Karpas-422 (cell line): Measurements from ENCODE around the gene STAT6. TPM values are rescaled to one million over a fixed set of nuclear protein-coding genes. Genes with fewer than 3 reads are reported as not detected.

Experiments used
- DNase-seq: peaks from one replicate; pipeline ENCODE4 v3.0.0-alpha.2; 2015
- H2AFZ ChIP-seq: fragments of 200-600 bp; sonication (generic); 2 replicates; pipeline ENCODE4 v1.6.1; 2014; ENCODE audit warnings: antibody characterized with exemption, low read length, mixed read lengths
- H3K27ac ChIP-seq: fragments of 200-600 bp; sonication (generic); 2 replicates; pipeline ENCODE4 v1.5.1; 2014; ENCODE audit warnings: mild to moderate bottlenecking, low read length, moderate library complexity
- H3K27me3 ChIP-seq: fragments of 200-600 bp; sonication (generic); 2 replicates; pipeline ENCODE4 v1.6.1; 2014; ENCODE audit warnings: low read length, mixed read lengths
- H3K36me3 ChIP-seq: fragments of 200-600 bp; sonication (generic); 2 replicates; pipeline ENCODE4 v1.6.1; 2014; ENCODE audit warnings: low read length, mixed read lengths; ENCODE audit not compliant: insufficient read depth
- H3K4me1 ChIP-seq: fragments of 200-600 bp; sonication (generic); 2 replicates; pipeline ENCODE4 v1.6.1; 2014; ENCODE audit warnings: mild to moderate bottlenecking, low read length, mixed read lengths
- H3K4me2 ChIP-seq: fragments of 200-600 bp; sonication (generic); 2 replicates; pipeline ENCODE4 v1.6.1; 2014; ENCODE audit warnings: low read length, low read depth, mild to moderate bottlenecking; ENCODE audit not compliant: poor library complexity, severe bottlenecking
- H3K4me3 ChIP-seq: fragments of 200-600 bp; sonication (generic); 2 replicates; pipeline ENCODE4 v1.5.1; 2014; ENCODE audit warnings: mild to moderate bottlenecking, antibody characterized with exemption, low read length, mixed read lengths
- H3K79me2 ChIP-seq: fragments of 200-600 bp; sonication (generic); 2 replicates; pipeline ENCODE4 v1.6.1; 2014; ENCODE audit warnings: mild to moderate bottlenecking, low read length, mixed read lengths
- H3K9ac ChIP-seq: fragments of 200-600 bp; sonication (generic); 2 replicates; pipeline ENCODE4 v1.6.0; 2014; ENCODE audit warnings: low read length
- H3K9me2 ChIP-seq: fragments of 200-600 bp; sonication (generic), shearing (Covaris generic); replicated peaks from 2 replicates; pipeline ENCODE4 v1.6.0; 2014; ENCODE audit warnings: mild to moderate bottlenecking, low read length, moderate library complexity; ENCODE audit not compliant: insufficient read depth
- H3K9me3 ChIP-seq: fragments of 300-700, 200-600 bp; sonication (generic); 2 replicates; pipeline ENCODE4 v1.6.1; 2014; ENCODE audit warnings: low read length, mixed read lengths
- H4K20me1 ChIP-seq: fragments of 200-600 bp; sonication (generic); 2 replicates; pipeline ENCODE4 v1.6.1; 2014; ENCODE audit warnings: mild to moderate bottlenecking, antibody characterized with exemption, low read length, low read depth; ENCODE audit not compliant: insufficient read depth
- total RNA-seq: library from RNA; depleted of rRNA; stranded (reverse); fragments of >200 nt; shearing (Covaris generic); gene quantifications from 2 replicates; pipeline ENCODE4 v1.2.3, GENCODE V29; 2014; ENCODE audit warnings: low replicate concordance

Gene STAT6
- total RNA-seq, 1 experiment from 2014 or later: 116 TPM

DNA sequence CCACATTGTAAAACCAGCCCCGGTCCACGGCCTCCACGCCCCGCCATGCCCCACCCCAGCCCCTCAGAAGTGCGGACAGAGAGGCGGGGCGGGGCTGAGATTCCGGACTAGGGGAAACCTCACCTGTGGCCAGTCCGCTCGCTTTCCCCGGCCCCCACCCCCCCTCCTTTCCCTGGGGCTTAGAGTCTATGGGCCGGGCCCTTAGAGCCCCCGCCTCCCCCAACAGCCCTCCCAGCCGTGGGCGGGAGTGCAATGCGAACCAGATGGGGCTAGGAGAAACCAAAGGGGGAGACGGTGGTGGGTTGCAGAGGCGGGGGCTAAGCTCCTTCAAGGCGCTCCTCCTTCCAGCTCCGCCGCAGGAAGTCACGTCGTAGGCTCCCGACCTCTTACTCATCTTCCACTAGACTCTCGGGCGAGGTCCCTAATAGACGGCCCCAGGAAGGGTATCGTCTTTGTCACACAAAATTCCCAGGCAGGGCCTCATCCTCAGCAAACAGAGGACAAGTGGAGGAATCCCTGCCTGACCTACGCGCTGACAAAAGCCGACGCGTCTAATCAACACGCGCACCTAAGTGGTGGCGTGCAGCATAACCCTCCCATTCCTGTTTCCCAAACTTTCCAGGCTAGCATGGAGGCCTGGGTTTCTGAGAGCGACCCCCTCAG, 23.3 kb downstream of the STAT6 start:
- Histone ChIP-seq H3K27me3 (no peaks in the 10 kb centered on the region), H3K9ac (peak overlapping the region; percentile 90), H3K4me1 (peaks cover 50% of the 10 kb centered on the region), H3K9me2 (no peaks in the 10 kb centered on the region), H3K9me3 (no peaks in the 10 kb centered on the region), H3K27ac (peak overlapping the region; percentile 94), H3K79me2 (peaks cover 25% of the 10 kb centered on the region), H3K36me3 (no peaks in the 10 kb centered on the region), H2AFZ (peak overlapping the region; percentile 52; the same call in 1 of the 2 replicates), H3K4me3 (peak overlapping the region; percentile 78), H4K20me1 (no peaks in the 10 kb centered on the region), H3K4me2 (peak overlapping the region; percentile 97)
- DNase-seq: peak; percentile 97

DNA sequence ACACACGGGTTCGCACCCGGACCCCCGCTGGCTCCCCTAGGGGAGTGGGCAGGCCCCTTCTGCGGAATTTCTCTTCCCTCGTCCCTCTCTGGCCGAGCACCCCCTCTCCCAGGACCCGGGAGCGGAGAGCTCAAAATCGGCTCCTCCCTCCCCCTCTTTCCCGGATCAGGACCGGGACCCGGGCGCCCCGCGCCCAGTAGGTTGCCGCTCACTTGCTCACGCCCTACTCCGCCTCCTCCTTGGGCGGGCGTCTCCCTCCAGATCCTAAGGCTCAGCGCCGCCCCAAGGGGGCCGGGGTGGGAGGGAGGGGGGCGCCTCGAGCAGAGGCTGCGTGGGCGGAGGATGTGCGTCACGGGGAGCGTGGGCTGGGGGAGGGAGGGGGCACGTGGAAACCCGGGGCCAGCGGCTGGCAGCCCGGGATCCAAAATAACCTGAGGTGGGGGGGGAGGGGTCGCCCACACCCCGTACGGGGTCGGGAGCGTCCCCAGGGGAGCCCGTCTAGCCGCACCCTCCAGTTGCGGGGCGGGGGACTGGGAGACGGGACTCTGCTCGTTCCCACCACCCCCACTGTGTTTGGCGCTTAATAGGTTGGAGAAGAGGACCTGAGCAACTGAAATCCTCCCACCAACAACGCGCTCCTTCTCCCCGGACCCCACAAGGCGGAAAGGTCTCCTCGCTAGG, 24.0 kb downstream of the STAT6 start:
- peak overlapping the region; percentile 97 for H3K4me2 ChIP-seq

DNA sequence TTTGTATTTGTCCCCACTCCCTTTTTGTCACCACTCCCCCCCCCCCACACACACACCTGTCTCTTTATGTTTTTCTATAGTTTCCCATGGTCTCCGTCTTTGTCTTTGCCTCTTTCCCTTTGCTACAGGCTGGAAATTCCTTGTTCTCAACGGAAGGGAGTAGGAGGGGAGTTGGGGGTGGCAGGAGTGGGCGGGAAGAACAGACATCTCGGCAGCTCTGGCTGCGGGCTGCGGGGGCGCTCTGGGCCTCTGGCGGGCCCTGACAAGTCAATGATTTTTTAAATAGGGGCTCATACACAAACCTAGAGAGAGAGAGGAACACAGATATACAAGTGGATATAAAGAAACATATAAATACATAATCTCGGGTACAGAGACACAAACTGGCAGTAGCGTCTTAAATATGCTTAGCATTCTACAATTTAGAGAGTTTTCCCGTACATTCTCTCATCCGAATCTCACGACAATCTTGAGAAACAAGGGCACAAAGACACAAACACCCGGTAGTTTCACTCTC, 24.6 kb downstream of the STAT6 start:
- H3K79me2 ChIP-seq: peaks cover 23% of the 10 kb centered on the region
- peak overlapping the region; percentile 94 for H3K27ac ChIP-seq
- H4K20me1 ChIP-seq: no peaks in the 10 kb centered on the region
- H3K27me3 ChIP-seq: no peaks in the 10 kb centered on the region
- no peaks in the 10 kb centered on the region for H3K9me2 ChIP-seq
- H3K4me2 ChIP-seq: peak overlapping the region; percentile 97
- H3K9me3 ChIP-seq: no peaks in the 10 kb centered on the region
- DNase-seq: peak; percentile 80
- peaks cover 38% of the 10 kb centered on the region for H3K4me1 ChIP-seq
- H3K36me3 ChIP-seq: no peaks in the 10 kb centered on the region
- peak overlapping the region; percentile 19 for H2AFZ ChIP-seq
- H3K4me3 ChIP-seq: peak overlapping the region; percentile 78
- peak overlapping the region; percentile 90 for H3K9ac ChIP-seq

More for the DNA sequence above, 24.0 kb downstream of the STAT6 start:
- H3K9me3 ChIP-seq: no peaks in the 10 kb centered on the region
- DNase-seq: peak; percentile 93
- no peaks in the 10 kb centered on the region for H3K27me3 ChIP-seq
- H3K36me3 ChIP-seq: no peaks in the 10 kb centered on the region
- peak overlapping the region; percentile 94 for H3K27ac ChIP-seq
- H2AFZ ChIP-seq: peak overlapping the region; percentile 19
- no peaks in the 10 kb centered on the region for H3K9me2 ChIP-seq
- H3K9ac ChIP-seq: peak overlapping the region; percentile 90
- H3K79me2 ChIP-seq: peaks cover 25% of the 10 kb centered on the region
- peaks cover 43% of the 10 kb centered on the region for H3K4me1 ChIP-seq
- no peaks in the 10 kb centered on the region for H4K20me1 ChIP-seq
- H3K4me3 ChIP-seq: peak overlapping the region; percentile 78

DNA sequence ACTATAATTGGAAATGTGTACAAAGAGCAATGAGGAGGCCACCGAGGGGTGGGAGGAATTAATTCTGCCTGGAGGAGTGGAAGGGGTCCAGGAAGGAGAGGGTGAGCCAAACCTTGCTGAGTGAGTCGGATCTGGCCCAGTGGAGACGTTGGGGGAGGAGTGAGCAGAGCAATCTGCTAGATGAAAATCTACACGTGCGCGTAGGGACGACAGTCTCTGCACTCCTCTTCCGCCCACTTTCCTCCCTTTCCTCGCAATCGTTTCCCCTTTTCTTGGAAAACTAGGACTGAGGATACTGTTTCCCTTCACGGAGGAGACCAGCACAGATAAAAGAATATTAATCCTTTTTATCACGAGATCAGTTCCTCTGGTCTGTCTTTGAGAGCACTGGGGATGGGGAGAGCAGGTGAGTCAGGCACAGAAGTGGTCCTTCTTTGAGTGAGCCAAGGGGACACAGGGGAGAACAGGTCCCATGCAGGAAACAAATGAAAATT, 25.1 kb downstream of the STAT6 start:
- H4K20me1 ChIP-seq: no peaks in the 10 kb centered on the region
- no peaks in the 10 kb centered on the region for H3K27me3 ChIP-seq
- H3K36me3 ChIP-seq: no peaks in the 10 kb centered on the region
- H3K9me3 ChIP-seq: no peaks in the 10 kb centered on the region
- H3K4me1 ChIP-seq: peaks cover 33% of the 10 kb centered on the region
- peak overlapping the region; percentile 90 for H3K9ac ChIP-seq
- peak overlapping the region; percentile 78 for H3K4me3 ChIP-seq
- peak overlapping the region; percentile 97 for H3K4me2 ChIP-seq
- peak overlapping the region; percentile 6; the same call in 1 of the 2 replicates for H2AFZ ChIP-seq
- H3K79me2 ChIP-seq: peaks cover 18% of the 10 kb centered on the region
- peak; percentile 70 for DNase-seq
- H3K27ac ChIP-seq: peak overlapping the region; percentile 94
- no peaks in the 10 kb centered on the region for H3K9me2 ChIP-seq

DNA sequence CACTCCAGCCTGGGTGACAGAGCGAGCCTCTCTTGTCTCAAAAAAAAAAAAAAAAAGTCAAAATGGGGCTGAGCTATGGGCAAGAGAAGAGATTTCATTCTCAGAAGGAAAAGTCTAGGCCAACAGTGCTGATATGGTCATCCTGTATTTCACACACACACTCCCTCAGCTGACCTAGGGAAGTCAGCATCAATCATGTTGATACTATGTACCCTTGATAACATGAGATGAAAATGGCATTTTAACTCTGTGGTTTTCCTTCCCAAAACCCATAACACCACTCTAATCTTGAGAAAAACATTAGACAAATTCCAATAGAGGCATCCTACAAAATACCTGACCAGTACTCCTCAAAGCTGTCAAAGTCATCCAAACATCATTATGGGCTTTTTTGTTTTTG, 30.3 kb downstream of the STAT6 start:
- Histone ChIP-seq H3K27me3 (no peaks in the 10 kb centered on the region), H3K79me2 (peaks cover 26% of the 10 kb centered on the region)

DNA sequence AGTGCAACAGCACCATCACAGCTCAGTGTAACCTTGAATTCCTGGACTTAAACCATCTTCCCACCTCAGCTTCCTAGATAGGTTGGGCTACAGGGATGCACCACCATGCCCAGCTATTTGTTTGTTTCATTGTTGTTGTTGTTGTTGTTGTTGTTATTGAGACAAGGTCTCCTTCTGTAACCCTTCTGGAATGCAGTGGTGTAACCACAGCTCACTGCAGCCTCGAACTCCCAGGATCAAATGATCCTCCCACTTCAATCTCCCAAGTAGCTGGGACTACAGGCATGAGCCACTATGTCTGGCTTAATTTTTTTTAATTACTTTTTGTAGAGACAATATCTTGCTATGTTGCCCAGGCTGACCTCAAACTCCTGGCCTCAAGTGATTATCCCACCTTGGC, 31.3 kb downstream of the STAT6 start:
- H3K9me3 ChIP-seq: no peaks in the 10 kb centered on the region
- H3K4me3 ChIP-seq: peak overlapping the region; percentile 62
- peaks cover 15% of the 10 kb centered on the region for H3K4me1 ChIP-seq
- DNase-seq: no peak
- H3K27me3 ChIP-seq: no peaks in the 10 kb centered on the region
- H4K20me1 ChIP-seq: no peaks in the 10 kb centered on the region
- peak overlapping the region; percentile 69 for H3K9ac ChIP-seq
- H3K36me3 ChIP-seq: peaks cover 7% of the 10 kb centered on the region; the same call in 1 of the 2 replicates
- no peaks in the 10 kb centered on the region for H3K9me2 ChIP-seq
- H3K27ac ChIP-seq: peak overlapping the region; percentile 94
- H3K79me2 ChIP-seq: peaks cover 28% of the 10 kb centered on the region
- H2AFZ ChIP-seq: no peak overlapping the region
- peak overlapping the region; percentile 78 for H3K4me2 ChIP-seq

More for the DNA sequence above, 30.3 kb downstream of the STAT6 start:
- H2AFZ ChIP-seq: no peak overlapping the region
- no peak overlapping the region for H3K9ac ChIP-seq
- H3K4me1 ChIP-seq: peaks cover 23% of the 10 kb centered on the region
- no peaks in the 10 kb centered on the region for H4K20me1 ChIP-seq
- H3K4me2 ChIP-seq: no peak overlapping the region
- no peaks in the 10 kb centered on the region for H3K9me3 ChIP-seq
- H3K4me3 ChIP-seq: no peak overlapping the region
- no peak overlapping the region for H3K27ac ChIP-seq
- H3K9me2 ChIP-seq: no peaks in the 10 kb centered on the region
- DNase-seq: no peak
- H3K36me3 ChIP-seq: peaks cover 7% of the 10 kb centered on the region; the same call in 1 of the 2 replicates

DNA sequence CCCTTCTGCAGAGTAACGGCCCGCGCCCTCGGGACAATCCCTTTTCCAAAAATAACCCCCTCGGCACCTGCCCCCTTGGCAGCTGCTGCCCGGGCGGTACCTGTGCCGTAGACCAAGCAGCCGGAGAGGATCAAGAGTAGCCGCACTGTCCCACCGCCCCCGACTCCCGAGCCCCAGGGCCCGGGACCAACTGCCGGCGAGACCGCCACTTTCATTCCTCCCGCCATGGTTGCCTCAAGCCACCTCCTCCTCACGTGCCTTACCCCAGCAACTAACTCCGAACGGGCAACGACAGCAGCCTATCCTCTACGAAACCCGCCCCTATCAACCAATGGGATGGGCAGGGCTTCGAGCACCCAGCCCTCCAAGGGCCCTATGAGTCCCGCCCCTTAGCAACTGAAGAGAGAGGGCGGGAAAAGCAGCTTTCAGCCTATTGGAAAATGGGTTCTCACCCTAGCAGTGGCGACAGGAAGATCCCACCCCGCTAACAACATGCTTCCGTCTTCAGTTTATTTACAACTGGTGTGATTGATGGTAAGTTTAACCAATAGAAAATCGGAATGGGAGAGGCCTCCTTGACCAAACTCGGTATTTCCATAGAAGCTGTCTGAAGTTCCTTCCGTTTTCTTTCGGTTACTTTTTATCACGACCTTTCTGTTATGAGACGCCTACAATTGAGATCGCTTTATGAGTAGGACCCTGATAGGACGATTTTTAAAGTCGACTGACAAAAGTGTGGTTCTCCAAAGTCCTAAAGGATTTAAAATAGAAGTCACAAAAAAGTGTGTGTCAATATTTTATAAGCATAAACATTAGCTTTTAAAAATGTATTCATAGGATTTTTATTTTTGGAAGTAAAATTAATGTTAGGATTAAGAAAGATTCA, 32.4 kb downstream of the STAT6 start, which contains the start of gene NEMP1:
NEMP1 (minus strand) TSS at position 273 of the 886 bp plus-strand sequence; CDS start at position 227, 46 bp downstream.
- H3K4me2 ChIP-seq: peak within 1 kb of the TSS; percentile 87
- H3K36me3 ChIP-seq: peaks cover 7% of the 10 kb centered on the region; the same call in 1 of the 2 replicates
- H3K9ac ChIP-seq: peak within 1 kb of the TSS; percentile 96
- no peaks in the 10 kb centered on the region for H4K20me1 ChIP-seq
- H3K4me1 ChIP-seq: peaks cover 17% of the 10 kb centered on the region
- DNase-seq: peak; percentile 100
- H3K27me3 ChIP-seq: no peaks in the 10 kb centered on the region
- H3K9me3 ChIP-seq: no peaks in the 10 kb centered on the region
- H3K9me2 ChIP-seq: no peaks in the 10 kb centered on the region
- H3K79me2 ChIP-seq: peaks cover 38% of the 10 kb centered on the region
- peak within 1 kb of the TSS; percentile 94 for H3K27ac ChIP-seq
- peak within 1 kb of the TSS; percentile 95 for H3K4me3 ChIP-seq
- no peak within 1 kb of the TSS for H2AFZ ChIP-seq
